Activated CD4-positive, CD25-positive, alpha-beta regulatory T cell treated with anti-CD3 and anti-CD28 coated beads, Interleukin-2, amount 50 U/mL, for 16 hours (primary cell): ENCODE measurements around the gene TNK1.
"Not testable (repeated sequence)": the region's sequence is repeated elsewhere in the genome, so short reads cannot be mapped to it uniquely, and the experiment has no call there.

ENCODE experiments used
- DNase-seq: peaks from one replicate; pipeline ENCODE4 v3.0.0-alpha.2; 2020; ENCODE audit warnings: low read depth, low spot score

The TNK1 gene

DNA sequence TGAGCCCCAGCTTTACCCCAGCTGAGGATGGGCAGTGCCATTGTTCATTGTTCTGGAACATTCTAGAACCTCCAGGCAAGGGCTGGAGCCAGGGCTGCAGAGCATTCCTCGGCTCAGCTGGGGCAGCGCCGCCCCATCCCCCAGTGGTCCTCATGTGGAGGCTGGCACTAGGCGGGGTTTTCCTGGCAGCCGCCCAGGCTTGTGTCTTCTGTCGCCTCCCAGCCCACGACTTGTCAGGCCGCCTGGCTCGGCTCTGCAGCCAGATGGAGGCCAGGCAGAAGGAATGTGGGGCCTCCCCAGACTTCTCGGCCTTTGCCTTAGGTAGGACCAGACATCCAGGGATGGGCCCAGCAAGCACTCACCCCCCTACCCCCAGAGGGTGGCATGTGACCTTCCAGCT is 25.8 kb upstream of the TNK1 start, which contains the start of gene TMEM95:
Gene TMEM95 (plus strand): TSS at position 104 of the 400 bp plus-strand sequence. CDS start 49 bp downstream, at position 153.
- DNase-seq: no peak

DNA sequence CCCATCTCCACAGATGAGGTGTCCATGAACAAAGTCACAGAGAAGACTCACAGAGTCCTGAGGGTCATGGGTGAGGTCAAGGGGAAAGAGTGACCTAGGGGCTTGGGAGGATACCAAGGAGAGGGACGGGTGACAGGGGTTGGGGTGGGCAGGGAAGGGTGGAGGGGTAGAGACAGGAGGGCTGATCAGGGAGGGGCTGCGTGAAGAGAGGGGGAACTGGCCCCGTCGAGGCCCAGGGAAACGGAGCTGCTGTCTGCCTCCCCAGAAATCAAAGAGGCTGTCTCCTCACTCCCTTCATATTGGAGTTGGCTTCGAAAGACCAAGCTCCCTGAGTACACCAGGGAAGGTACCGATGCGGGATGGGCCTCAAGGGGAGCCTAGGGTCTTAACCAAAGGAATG is 25.3 kb upstream of the TNK1 start:
- no peak for DNase-seq

DNA sequence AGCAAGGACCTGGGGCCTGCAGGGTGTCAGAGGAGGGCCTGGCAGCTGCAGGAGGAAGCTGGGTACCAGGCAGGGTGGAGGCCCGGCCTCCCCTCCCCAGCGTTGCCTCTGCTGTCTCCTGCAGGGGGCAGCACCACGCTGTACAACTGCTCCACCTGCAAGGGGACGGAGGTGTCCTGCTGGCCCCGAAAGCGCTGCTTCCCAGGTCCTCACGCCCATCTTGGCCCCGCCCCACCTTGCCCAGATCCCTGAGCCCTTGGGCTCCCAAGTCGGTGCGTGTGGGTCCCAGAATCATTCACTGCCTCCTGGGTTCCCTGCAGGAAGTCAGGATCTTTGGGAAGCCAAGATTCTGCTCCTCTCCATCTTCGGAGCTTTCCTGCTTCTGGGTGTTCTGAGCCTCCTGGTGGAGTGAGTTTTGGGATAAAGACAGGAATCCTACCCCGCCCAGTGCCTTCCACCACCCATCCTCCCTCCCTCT is 24.8 kb upstream of the TNK1 start:
- peak; percentile 71 for DNase-seq

DNA sequence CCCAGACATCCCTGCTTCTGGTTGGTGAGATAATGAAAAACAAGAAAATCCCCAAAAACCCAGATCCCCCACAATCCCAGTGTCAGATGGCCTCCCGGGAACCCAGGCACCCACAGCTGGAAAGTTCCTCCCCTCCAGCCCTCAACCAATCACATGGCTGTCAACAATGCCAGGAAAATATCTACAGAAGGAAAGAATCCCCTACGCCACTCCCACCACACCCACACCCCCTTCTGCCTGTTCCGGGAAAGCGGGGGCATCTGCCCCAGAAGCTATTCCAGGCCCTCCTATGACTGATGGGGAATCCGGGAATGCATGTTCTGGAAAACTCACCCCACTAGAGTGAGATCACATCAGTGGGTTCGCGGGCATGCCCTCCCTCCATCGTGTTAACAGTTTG is 24.1 kb upstream of the TNK1 start:
- no peak for DNase-seq

DNA sequence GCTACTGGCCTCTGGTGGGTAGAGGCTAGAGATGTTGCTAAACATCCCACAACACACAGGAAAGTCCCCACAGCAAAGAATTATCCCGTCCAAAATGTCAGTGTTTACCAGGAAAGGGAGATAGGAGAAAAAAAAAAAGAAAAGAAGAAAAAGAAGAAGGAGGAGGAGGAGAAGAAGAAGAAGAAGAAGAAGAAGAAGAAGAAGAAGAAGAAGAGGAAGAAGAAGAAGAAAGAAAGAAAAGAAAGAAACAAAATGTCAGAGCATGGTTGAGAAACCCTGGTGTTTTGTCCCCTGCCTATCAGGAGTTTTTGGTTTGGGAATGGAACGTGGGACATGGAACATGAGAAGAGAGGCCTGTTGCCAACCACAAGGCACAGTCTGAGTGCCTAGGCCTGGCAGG is 23.5 kb upstream of the TNK1 start:
- DNase-seq: no peak

DNA sequence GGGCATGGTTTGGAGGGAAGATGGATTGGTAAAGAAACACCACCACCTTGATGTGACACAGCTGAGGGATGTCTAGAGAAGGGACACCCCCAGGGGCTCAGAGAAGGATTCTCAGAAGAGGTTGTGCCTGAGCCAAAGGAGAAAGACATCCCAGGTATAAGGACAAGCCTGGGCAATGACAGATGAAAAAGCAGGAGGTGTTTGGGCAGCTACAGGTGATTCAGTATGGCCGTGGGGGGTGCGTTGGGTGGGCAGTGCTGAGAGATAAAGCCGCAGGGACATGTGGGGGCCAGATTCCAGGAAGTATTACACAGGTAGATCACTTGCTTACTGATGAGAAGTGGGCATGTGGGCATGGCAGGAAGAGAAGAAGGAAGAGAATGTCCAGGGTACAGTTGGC is 19.0 kb upstream of the TNK1 start:
- DNase-seq: no peak

DNA sequence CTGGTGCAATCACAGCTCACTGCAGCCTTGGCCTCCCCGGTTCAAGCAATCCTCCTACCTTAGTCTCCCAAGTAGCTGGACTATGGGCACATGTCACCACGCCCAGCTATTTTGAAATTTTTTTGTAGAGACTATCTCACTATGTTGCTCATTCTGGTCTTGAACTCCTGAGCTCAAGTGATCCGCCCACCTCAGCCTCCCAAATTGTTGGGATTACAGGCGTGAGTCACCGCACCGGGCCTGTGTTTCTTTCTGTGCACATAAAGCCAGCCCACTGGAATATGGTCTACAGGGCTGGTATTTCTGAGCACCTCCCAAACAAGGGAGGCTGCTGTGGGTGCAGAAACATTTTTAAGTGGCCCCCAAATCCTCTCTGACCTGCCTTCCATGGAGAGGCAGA is 17.6 kb upstream of the TNK1 start:
- DNase-seq: no peak

DNA sequence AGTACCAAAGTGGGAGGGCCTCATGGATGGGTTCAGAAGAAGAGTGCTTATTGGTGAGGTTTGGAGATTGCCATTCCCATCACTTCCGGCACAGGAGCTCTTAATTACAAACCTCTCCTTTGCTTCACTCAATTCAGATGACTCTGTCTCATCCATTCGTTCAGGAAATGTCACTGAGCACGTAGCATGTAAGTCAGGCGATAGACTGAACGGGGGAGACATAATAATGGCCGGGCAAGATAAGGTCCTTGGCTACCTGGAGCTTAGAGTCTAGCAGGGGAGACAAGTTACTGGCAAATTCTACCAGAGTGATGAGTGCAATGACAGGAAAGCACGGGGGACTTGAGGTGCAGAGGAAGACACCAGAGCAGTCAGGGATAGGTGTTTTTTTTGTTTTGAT is 14.9 kb upstream of the TNK1 start:
- DNase-seq: not testable (repeated sequence)

DNA sequence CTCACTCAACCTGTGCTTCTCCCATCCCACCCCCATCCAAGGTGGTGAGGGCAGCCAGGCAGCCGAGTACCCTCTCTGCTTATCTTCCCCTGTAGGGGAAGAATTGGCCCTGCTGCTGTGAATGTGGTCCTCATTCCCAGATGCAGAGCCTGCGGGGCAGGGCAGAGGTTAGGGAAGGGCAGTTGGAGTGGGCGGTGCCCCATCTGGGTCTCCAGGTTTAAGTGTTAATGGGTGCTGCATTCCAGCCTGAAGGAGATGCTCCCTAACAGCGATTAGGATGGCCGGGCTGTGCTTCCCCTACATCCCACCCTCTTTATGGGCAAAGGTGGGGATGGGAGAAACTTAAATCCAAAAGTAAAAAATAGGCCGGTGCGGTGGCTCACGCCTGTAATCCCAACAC is 13.8 kb upstream of the TNK1 start:
- DNase-seq: no peak

DNA sequence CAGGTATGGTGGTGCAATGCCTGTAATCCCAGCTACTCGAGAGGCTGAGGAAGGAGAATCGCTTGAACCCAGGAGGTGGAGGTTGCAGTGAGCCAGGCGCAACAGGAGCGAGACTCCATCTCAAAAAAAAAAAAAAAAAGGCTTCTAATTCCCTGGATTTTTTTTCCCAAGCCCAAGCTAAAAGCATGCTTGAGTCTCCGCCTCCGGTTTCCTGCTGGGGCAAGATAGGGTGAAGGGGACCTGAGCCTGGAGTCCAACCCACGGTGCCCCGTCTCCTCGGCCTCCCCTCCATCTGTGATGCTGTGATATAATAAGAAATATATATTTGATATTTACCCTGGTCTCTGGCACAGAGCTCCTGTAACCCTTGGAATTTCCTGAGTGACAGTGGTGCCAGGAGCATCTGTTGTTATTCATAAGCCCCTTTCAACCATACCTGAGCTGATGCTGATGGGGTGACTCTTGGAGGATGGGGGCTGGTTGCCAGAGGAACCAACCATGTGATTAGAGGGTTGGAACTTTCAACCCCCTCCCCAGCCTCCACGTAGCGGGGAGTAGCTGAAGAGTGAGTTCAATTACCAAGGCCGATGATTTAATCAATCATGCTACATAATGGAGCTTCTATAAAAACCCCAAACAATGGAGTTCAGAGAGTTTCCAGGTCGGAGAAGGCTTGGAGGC is 12.8 kb upstream of the TNK1 start:
- no peak for DNase-seq

DNA sequence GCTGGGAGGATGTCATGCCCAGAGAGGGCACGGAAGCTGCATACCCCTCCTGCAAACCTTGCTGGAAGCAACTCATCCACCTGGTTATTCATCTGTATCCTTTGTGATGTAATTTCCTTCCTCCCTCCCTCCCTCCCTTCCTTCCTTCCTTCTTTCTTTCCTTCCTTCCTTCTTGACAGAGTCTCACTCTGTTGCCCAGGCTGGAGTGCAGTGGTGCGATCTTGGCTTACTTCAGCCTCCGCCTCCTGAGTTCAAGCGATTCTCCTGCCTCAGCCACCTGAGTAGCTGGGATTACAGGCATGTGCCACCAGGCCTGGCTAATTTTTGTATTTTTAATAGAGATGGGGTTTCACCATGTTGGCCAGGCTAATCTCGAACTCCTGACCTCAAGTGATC is 12.3 kb upstream of the TNK1 start:
- DNase-seq: not testable (repeated sequence)

DNA sequence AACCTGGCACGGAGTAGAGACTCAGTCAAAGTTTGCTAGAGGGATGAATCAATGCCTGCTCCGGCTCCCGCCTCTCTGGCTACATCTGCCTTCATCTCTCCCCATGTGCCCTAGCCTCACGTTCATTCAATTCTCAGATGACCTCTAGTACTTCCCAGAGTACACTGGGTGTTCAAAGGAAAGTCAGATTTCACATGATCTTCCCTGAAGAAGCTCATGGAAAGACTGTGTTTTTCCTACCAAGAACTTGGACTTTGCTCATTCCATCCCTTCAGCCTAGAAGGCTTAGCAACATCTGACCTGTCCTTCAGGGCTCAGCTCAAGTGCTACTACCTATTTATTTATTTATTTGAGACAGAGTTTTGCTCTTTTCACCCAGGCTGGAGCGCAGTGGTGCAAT is 11.1 kb upstream of the TNK1 start:
- no peak for DNase-seq

DNA sequence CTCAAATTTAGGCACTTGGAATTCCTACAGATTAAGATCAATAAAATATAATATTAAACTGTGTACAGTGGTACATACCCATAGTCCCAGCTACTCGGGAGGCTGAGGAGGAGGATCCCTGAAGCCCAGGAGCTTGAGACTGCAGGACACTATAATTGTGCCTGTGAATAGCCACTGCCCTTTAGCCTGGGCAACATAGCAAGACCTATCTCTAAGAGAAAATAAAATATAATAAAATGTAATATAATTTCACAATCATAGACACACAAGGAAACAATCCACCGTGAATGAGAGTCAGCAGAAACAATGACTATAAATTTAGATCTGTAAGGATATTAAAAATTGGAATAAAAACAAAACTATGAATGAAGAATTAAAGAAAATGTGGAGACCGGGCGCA is 10.0 kb upstream of the TNK1 start:
- no peak for DNase-seq

DNA sequence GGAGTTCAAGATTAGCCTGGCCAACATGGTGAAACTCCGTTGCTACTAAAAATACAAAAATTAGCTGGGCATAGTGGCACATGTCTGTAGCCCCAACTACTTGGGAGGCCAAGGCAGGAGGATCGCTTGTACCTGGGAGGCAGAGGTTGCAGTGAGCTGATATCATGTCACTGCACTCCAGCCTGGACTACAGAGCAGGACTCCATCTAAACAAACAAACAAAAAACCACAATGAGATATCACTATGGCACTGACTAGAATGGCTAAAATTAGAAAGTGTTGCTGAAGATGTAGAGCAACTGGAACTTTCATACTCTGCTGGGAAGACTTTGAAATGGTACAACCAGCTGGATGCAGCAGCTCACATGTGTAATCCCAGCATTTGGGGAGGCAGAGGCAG is 6.5 kb upstream of the TNK1 start:
- DNase-seq: no peak

DNA sequence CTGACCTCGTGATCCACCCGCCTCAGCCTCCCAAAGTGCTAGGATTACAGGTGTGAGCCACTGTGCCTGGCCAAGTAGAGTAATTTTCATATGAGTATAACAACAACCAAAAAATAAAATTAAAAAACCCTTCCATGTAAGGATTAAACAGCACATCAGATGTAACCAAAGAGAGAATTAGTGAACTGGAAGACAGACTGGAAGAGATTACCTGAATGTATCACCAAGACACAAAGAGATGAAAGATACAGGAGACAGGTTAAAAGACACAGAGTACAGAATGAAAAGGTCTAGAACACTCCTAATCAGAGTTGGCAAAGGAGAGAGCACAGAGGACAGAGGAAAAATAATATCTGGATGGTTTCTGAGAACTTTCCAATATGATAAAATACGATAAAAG is 1.8 kb upstream of the TNK1 start:
- DNase-seq: no peak

DNA sequence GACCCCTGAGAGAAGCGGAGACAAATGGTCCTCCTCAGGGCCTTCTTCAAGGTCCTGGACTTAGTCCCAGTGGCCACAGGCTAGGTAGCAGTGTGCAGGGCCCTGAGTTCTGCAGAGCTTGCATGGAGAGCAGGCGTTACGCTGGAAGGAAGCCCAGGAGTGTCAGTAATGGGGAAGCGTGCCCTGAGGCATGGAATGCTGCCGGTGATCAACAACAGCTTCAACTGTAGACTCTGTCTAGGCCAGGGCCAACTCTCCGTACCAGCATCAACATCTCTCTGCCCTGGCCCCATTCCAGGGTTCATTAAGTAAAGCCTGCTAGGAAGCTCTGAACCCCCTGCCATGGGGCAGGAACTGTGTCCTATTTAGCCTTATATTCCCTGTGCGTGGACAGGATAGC is 568 bp upstream of the TNK1 start:
- no peak for DNase-seq

DNA sequence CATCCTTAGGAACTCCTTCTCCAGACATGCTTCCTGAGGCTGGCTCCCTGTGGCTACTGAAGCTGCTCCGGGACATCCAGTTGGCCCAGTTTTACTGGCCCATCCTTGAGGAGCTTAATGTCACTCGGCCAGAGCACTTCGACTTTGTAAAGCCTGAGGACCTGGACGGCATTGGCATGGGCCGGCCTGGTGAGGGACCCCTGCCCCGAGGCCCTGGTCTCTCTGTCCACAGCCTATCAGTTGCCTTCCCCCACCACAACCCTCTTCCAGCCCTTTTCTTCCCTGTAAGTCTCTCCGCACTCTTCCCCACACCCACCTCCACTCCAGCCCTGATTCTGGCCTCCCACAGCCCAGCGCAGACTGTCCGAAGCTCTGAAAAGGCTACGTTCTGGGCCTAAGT is 2.0 kb downstream of the TNK1 start:
- DNase-seq: no peak

DNA sequence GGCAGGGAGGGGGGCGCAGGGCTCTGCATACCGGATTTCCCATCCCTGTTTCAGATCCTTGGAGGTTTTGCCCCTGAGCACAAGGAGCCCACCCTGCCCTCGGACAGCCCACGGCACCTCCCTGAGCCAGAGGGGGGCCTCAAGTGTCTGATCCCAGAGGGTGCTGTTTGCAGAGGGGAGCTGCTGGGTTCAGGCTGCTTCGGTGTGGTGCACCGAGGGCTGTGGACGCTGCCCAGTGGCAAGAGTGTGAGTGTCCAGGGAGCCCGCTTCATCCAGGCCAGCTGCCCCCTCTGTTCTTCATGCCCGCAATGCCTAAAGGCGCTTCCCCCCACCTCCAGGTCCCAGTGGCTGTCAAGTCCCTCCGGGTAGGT is 2.5 kb downstream of the TNK1 start:
- DNase-seq: no peak

DNA sequence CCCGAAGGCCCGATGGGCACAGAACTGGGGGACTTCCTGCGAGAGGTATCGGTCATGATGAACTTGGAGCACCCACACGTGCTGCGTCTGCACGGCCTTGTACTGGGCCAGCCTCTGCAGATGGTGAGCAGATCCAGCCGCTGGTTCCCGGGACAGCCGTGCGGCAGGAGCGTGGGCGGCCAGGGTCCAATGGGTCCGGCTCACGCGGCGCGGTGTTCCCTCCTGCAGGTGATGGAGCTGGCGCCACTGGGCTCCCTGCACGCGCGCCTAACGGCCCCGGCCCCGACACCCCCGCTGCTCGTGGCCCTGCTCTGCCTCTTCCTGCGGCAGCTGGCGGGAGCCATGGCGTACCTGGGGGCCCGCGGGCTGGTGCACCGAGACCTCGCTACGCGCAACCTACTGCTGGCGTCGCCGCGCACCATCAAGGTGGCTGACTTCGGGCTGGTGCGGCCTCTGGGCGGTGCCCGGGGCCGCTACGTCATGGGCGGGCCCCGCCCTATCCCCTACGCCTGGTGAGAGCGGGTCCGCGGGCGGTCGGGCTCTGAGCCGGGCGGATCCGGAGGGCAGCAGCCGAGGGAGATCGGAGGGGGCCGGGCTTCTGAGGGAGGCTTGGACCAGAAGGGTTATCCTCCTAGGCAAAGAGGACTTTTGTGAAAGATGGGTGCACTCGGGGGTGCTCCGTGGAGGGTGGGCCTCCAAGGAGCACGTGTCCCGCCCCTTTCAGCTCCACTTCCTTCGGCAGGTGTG is 3.0 kb downstream of the TNK1 start:
- DNase-seq: peak; percentile 60

DNA sequence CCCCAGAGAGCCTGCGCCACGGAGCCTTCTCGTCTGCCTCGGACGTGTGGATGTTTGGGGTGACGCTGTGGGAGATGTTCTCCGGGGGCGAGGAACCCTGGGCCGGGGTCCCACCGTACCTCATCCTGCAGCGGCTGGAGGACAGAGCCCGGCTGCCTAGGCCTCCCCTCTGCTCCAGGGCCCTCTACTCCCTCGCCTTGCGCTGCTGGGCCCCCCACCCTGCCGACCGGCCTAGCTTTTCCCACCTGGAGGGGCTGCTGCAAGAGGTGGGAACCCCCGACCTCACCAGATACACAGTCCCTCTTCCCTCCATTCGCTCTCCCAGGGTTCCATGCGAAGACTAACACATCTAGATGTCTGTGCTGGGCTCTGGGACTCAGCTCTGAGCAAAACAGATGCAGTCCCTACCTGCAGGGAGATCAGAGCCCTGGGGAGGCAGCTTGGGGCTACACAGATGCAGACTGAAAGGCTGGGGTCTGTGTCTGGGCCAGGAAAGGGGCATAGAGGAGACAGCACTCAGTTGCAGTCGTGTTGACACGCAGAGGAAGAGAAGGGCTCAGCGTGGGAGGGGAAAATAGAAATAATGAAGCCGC is 3.7 kb downstream of the TNK1 start:
- DNase-seq: no peak

DNA sequence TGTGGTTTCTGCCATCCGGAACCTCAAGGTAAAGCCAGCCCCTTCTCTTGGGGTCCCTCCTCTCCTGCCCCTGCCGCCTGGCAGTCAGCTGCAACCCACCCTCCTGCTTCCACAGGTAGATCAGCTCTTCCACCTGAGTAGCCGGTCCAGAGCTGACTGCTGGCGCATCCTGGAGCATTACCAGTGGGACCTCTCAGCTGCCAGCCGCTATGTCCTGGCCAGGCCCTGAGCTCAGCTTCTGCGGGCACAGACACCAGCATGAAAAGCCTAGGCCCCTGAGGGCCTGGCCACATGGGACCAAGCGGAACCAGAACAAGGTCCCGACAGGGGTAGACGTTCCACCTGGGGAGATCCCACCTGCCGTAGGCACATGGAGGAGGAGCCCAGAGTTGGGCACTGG is 8.0 kb downstream of the TNK1 start:
- no peak for DNase-seq

DNA sequence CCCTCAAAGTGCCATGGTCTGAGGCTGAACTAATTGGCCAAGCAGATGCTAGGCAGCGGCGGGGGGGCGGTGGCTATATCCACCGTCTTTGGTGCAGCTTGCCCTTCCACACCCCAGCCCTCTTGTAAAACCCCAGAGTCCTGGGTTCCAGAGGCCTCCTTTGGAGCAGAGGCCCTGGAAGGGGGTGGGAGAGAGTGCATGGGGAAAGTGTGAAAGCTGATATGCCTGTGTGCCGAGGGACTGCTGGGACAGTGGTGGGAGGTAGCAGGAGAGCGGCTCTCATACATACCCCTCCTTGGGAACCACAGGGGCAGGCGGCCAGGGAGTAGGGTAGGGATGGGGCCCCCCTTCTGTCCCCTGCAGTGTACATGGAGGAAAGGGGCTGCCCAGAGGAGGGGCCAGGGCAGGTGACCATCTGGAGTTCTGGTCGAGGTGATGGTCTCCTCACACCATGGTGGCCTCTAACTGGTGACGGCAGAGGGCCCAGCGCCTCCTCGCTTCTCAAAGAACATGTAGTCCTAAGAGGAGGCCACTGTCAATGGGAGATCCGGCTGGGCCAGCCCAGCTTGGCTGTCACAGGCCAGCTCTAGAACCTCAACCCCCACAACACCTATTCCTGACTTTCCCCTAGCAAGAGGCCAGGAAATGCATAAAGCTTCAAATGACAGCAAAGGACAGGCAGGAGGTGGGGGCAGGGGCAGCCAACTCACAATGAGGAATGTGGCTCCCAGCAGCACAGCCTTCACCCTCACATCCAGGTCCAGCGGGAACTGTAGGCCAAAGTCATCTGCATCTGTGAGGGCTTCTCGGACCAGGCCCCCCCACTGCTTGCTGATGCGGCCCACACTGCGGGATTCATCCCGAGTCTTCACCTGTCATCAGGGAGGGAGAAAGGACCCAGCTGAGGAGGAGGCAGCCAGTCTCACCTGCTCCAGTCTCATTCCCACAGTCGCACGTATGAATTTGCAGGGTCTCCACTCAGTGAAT is 9.3 kb downstream of the TNK1 start:
- no peak for DNase-seq
